GM10266 (cell line): ENCODE measurements around the gene CLCN5.
A peak's percentile ranks its signal among the peaks of the same experiment; 100 is the strongest.

Experiments used
- DNase-seq: peaks from one replicate; pipeline ENCODE4 v3.0.0; 2012; ENCODE audit errors: extremely low spot score
- TF ChIP-seq, protein P1 (sequence below): IDR thresholded peaks from 2 replicates; pipeline ENCODE4 v1.5.1; 2012; ENCODE audit warnings: mild to moderate bottlenecking, low read depth; ENCODE audit not compliant: control insufficient read depth, insufficient read depth; ENCODE audit errors: missing control alignments

Gene CLCN5

GRCh38 chrX:50073601-50074000 lies 151.2 kb downstream of the CLCN5 start:
- TF ChIP-seq, protein P1, sequence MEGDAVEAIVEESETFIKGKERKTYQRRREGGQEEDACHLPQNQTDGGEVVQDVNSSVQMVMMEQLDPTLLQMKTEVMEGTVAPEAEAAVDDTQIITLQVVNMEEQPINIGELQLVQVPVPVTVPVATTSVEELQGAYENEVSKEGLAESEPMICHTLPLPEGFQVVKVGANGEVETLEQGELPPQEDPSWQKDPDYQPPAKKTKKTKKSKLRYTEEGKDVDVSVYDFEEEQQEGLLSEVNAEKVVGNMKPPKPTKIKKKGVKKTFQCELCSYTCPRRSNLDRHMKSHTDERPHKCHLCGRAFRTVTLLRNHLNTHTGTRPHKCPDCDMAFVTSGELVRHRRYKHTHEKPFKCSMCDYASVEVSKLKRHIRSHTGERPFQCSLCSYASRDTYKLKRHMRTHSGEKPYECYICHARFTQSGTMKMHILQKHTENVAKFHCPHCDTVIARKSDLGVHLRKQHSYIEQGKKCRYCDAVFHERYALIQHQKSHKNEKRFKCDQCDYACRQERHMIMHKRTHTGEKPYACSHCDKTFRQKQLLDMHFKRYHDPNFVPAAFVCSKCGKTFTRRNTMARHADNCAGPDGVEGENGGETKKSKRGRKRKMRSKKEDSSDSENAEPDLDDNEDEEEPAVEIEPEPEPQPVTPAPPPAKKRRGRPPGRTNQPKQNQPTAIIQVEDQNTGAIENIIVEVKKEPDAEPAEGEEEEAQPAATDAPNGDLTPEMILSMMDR = no peak
- no peak for DNase-seq

GRCh38 chrX:50075630-50076339 lies 153.4 kb downstream of the CLCN5 start:
- TF ChIP-seq, protein P1 = no peak
- DNase-seq = no peak

DNA sequence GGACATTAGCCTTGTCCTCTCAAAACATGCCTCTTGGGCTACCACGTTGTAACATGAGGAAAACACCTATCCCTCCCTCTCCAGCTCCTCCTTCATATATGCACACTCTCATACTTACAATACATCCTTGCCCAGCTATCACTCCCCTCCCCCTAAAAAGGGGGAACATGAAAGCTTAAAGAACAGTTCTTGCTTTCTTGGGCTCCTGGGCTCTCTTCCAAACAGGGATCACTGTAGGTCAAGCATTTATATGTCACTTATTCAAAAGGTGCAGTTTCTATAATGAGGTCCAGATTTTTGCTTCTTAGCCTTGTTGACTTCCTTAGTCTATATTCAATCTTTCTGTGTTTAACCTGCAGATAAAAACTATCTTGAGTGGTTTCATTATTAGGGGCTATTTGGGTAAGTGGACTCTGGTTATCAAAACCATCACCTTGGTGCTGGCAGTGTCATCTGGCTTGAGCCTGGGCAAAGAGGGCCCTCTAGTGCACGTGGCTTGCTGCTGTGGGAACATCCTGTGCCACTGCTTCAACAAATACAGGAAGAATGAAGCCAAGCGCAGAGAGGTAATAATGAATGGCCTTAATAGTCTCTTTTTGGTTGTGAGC lies 159.0 kb downstream of the CLCN5 start:
- peak; percentile 3 for DNase-seq

GRCh38 chrX:50082741-50083140 lies 160.3 kb downstream of the CLCN5 start:
- TF ChIP-seq, protein P1 = no peak
- no peak for DNase-seq

More for the DNA sequence above, 159.0 kb downstream of the CLCN5 start:
- TF ChIP-seq, protein P1 = peak; percentile 47

DNA sequence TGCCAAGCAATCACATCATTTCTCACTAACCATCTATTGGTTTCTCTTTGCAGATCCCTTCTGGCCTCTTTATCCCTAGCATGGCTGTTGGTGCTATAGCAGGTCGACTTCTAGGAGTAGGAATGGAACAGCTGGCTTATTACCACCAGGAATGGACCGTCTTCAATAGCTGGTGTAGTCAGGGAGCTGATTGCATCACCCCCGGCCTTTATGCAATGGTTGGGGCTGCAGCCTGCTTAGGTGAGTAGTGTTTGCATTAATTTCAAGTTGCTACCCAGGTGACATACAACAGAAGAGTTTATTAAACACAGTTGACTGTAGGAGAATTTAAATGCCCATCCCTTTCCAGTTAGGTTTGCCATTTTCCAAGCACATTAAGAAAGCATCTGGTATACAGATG lies 166.2 kb downstream of the CLCN5 start:
- TF ChIP-seq, protein P1 = no peak

DNA sequence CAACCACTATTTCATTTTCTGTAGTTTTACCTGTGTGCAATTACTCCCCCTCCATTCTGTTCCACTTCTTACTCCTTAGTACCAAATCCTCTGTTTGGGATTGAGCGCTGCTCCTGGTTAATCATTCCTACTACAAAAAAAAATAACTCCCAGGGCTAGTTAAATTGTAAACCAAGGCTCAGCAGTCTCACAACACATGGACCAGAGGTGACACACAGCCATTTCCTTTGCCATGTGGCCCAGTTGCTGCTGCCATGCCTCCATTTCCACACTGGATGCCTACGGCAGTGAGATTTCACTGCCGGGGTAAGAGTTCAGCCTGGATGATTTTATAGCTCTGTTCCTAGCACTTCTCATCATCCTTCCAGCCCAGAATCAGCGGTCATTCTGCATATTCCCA lies 171.2 kb downstream of the CLCN5 start:
- no peak for DNase-seq
- TF ChIP-seq, protein P1 = no peak

More for the DNA sequence above, 166.2 kb downstream of the CLCN5 start:
- no peak for DNase-seq

GRCh38 chrX:50097071-50097470 lies 174.7 kb downstream of the CLCN5 start:
- TF ChIP-seq, protein P1 = no peak
- no peak for DNase-seq
